Esophagus squamous epithelium (tissue), 4 donors: ENCODE data around the gene ODAD4.

Source experiments
- CTCF ChIP-seq, 6 experiments: fragments of 450-650 bp in 4 of 6; fragments of 200-600 bp in 2 of 6; sonication (generic) in 2 of 6; IDR thresholded peaks; one replicate each; pipeline ENCODE4 v1.5.1; 2016 to 2019; ENCODE audit warnings: antibody characterized with exemption in 6 of 6, mild to moderate bottlenecking in 4 of 6, moderate library complexity in 4 of 6
- POLR2A ChIP-seq, 4 donors: fragments of 450-650 bp; IDR thresholded peaks; one replicate each; pipeline ENCODE4 v1.6.1; 2017; ENCODE audit warnings: antibody characterized with exemption in 4 of 4, mild to moderate bottlenecking in 4 of 4, moderate library complexity in 3 of 4

GRCh38 chr17:41972571-41973407 is 42.4 kb downstream of the ODAD4 start:
- TF ChIP-seq CTCF (IDR thresholded peaks at IDR 0.05) (no peak), POLR2A (IDR thresholded peaks at IDR 0.05) (no peak)
